PC-9 (cell line): ENCODE results near the gene KIAA1328. TPM values are rescaled to one million over a fixed set of nuclear protein-coding genes. Genes with fewer than 3 reads are reported as not detected.

ENCODE experiments used
- BruUV-seq: library from RNA; stranded (reverse); fragments of 400-500 nt; replicated peaks from 2 replicates; lab custom pipeline; 2021; lab: Mats Ljungman, UMichigan
- CTCF ChIA-PET: fragments of 300-600 bp; sonication (Branson Sonifier 250); formaldehyde crosslinking; loops from one replicate; lab custom pipeline; 2022; ENCODE audit warnings: antibody characterized with exemption; lab: Charles Lee
- POLR2A ChIA-PET: fragments of 300-600 bp; sonication (Branson Sonifier 250); formaldehyde crosslinking; loops from one replicate; lab custom pipeline; 2022; ENCODE audit warnings: antibody characterized with exemption; ENCODE audit not compliant: unreplicated experiment; lab: Charles Lee
- DNase-seq, 2 experiments: peaks; one replicate each; pipeline versions ENCODE4 v3.0.0 to v3.0.0-alpha.2; 2015 to 2022; ENCODE audit warnings: mixed read lengths in 1 of 2
- H2AFZ ChIP-seq: fragments of 200-600 bp; sonication (generic); 2 replicates; pipeline ENCODE4 v1.8.1; 2017; ENCODE audit warnings: antibody characterized with exemption
- H3F3A ChIP-seq: fragments of 200-600 bp; sonication (generic); 2 replicates; pipeline ENCODE4 v1.8.1; 2017; ENCODE audit warnings: antibody characterized with exemption, mild to moderate bottlenecking, low read depth; ENCODE audit not compliant: insufficient read depth
- H3K27ac ChIP-seq: fragments of 200-600 bp; sonication (generic); 2 replicates; pipeline ENCODE4 v1.6.1; 2016; ENCODE audit warnings: mixed run types
- H3K27me3 ChIP-seq: fragments of 200-600 bp; sonication (generic); 2 replicates; pipeline ENCODE4 v1.6.1; 2016; ENCODE audit warnings: low read depth, mixed run types; ENCODE audit not compliant: insufficient read depth
- H3K36me3 ChIP-seq: fragments of 200-600 bp; sonication (generic); 2 replicates; pipeline ENCODE4 v1.6.1; 2016; ENCODE audit warnings: low read depth, mixed run types
- H3K4me1 ChIP-seq: fragments of 200-600 bp; sonication (generic); replicated peaks from 2 replicates; pipeline ENCODE4 v1.6.1; 2016; ENCODE audit warnings: mixed run types; ENCODE audit not compliant: insufficient read depth
- H3K4me2 ChIP-seq: fragments of 200-600 bp; sonication (generic); 2 replicates; pipeline ENCODE4 v1.6.1; 2017; ENCODE audit warnings: mixed run types
- H3K4me3 ChIP-seq: fragments of 200-600 bp; sonication (generic); 2 replicates; pipeline ENCODE4 v1.6.1; 2016; ENCODE audit warnings: mixed run types
- H3K79me2 ChIP-seq: fragments of 200-600 bp; sonication (generic); 2 replicates; pipeline ENCODE4 v1.6.1; 2017; ENCODE audit warnings: low read depth, mixed run types
- H3K9me2 ChIP-seq: fragments of 200-600 bp; sonication (generic); 2 replicates; pipeline ENCODE4 v1.8.1; 2017; ENCODE audit warnings: mild to moderate bottlenecking; ENCODE audit not compliant: insufficient read depth
- H3K9me3 ChIP-seq: fragments of 200-600 bp; sonication (generic); 2 replicates; pipeline ENCODE4 v1.8.1; 2016; ENCODE audit warnings: low read depth; ENCODE audit not compliant: insufficient read depth
- H4K20me1 ChIP-seq: fragments of 200-600 bp; sonication (generic); 2 replicates; pipeline ENCODE4 v1.8.1; 2017; ENCODE audit not compliant: insufficient read depth
- EZH2 ChIP-seq: fragments of 200-600 bp; sonication (generic); IDR thresholded peaks from 2 replicates; pipeline ENCODE4 v1.8.0; 2017; ENCODE audit warnings: antibody characterized with exemption, low read depth
- intact Hi-C: fragments of 100-400 bp; cut with micrococcal nuclease; formaldehyde crosslinking; loops from one replicate; pipeline ENCODE4 v1.10.0; 2022; ENCODE audit not compliant: unreplicated experiment
- total RNA-seq: library from RNA; stranded (reverse); gene quantifications from 2 replicates; pipeline ENCODE4 v1.2.3, GENCODE V29; 2021
- TF ChIP-seq, protein P1 (sequence below): fragments of 200-600 bp; sonication (generic); conservative IDR thresholded peaks from 2 replicates; pipeline ENCODE4 v1.6.1; 2017; ENCODE audit warnings: mixed run types, antibody characterized with exemption, mild to moderate bottlenecking, moderate library complexity

KIAA1328 gene
- total RNA-seq, 1 experiment from 2014 or later: 6.5 TPM

DNA sequence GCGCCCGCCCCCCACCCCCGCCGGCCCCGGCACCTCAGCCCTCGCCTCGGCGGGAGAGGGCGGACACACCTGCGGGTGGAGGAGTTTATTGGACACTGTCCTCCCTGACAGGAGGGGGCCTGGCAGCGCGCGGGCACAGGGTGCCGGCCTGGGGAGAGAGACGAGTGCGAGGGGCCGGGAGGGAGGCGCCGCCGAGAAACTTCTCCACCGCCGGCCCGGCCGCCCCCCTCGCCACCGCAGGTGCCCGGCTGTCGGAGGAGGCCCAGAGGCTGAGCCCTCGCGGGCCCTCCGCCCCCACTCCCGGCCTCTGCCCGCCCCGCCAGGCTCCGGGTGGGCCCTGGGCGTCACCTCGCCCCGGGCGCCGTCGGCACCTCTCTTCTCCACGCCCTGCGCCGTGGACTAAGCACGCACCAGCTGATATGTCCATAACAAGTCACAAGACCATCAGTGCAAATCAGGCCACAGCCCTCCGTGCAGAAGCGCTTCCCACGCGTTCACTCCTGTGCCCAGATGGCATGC is 425.4 kb downstream of the KIAA1328 start:
- no peaks in the 10 kb centered on the region for H4K20me1 ChIP-seq
- BruUV-seq: no TSS peak
- peak overlapping the region; percentile 40; the same call in 1 of the 2 replicates for H3K4me3 ChIP-seq
- peak overlapping the region; percentile 58 for H3K4me2 ChIP-seq
- no peaks in the 10 kb centered on the region for H3F3A ChIP-seq
- no peaks in the 10 kb centered on the region for H3K36me3 ChIP-seq
- intact Hi-C loops: no loop called here
- no peaks in the 10 kb centered on the region for H3K9me3 ChIP-seq
- no peaks in the 10 kb centered on the region for H3K79me2 ChIP-seq
- H3K9me2 ChIP-seq: no peaks in the 10 kb centered on the region
- TF ChIP-seq, protein P1, sequence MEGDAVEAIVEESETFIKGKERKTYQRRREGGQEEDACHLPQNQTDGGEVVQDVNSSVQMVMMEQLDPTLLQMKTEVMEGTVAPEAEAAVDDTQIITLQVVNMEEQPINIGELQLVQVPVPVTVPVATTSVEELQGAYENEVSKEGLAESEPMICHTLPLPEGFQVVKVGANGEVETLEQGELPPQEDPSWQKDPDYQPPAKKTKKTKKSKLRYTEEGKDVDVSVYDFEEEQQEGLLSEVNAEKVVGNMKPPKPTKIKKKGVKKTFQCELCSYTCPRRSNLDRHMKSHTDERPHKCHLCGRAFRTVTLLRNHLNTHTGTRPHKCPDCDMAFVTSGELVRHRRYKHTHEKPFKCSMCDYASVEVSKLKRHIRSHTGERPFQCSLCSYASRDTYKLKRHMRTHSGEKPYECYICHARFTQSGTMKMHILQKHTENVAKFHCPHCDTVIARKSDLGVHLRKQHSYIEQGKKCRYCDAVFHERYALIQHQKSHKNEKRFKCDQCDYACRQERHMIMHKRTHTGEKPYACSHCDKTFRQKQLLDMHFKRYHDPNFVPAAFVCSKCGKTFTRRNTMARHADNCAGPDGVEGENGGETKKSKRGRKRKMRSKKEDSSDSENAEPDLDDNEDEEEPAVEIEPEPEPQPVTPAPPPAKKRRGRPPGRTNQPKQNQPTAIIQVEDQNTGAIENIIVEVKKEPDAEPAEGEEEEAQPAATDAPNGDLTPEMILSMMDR: no peak
- TF ChIP-seq EZH2: 0 out of 2 replicates have a peak, but pooled peaks have one; percentile 64
- peaks cover 20% of the 10 kb centered on the region for H3K27me3 ChIP-seq
- DNase-seq: no peak
- CTCF ChIA-PET: no interaction called here
- POLR2A ChIA-PET: no interaction called here
- no peaks in the 10 kb centered on the region for H3K4me1 ChIP-seq
- no peak overlapping the region for H3K27ac ChIP-seq
- no peak overlapping the region for H2AFZ ChIP-seq

DNA sequence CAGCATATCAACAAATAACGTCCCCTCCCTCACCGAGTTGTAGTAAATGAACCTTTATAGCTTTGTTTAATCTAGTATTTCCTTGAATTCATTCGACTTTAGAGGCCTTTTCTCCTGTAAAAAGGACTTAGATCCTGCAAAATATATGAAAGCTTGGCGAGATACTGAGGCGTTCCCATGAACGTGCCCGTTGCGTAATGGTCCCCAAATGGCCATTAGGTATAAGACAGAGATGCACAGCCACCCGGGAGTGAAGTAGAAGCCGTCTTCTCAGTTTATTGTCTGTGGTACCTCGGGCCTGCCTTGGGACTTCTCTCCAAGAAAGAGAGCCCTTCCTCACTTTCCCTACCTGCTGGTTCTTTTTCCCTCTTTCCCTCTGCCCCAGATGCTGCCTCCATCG is 426.0 kb downstream of the KIAA1328 start:
- peaks cover 24% of the 10 kb centered on the region for H3K27me3 ChIP-seq

DNA sequence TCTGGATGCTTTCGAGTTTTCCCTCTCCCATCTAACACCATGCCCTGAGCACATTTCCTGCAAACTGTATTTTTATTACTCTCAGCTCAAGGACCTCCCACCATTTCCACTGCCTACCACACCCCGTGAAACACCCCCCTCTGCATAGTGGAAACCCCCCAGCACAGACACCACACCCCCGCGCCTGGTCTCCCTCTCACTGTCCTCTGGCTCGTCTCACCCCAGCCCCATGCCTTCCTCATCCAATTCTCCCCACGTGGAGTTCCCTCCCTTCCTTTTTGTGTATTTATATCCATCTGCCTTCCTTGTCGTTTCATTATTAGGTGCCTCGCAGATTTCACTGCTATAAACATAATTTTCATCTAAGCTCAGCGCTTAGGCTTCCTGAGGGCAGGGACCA is 429.2 kb downstream of the KIAA1328 start:
- POLR2A ChIA-PET: interaction anchor here (0.6 kb wide), 1 partner anchor 21 kb away, joined by 3 read pairs; no protein-coding TSS in a partner anchor
- intact Hi-C loops: no loop called here
- Histone ChIP-seq H2AFZ (no peak overlapping the region), H3K9me3 (no peaks in the 10 kb centered on the region), H3K4me1 (no peaks in the 10 kb centered on the region), H3F3A (no peaks in the 10 kb centered on the region), H3K27ac (no peak overlapping the region), H3K36me3 (no peaks in the 10 kb centered on the region), H3K79me2 (no peaks in the 10 kb centered on the region), H4K20me1 (no peaks in the 10 kb centered on the region), H3K27me3 (peaks cover 35% of the 10 kb centered on the region), H3K9me2 (no peaks in the 10 kb centered on the region), H3K4me3 (no peak overlapping the region), H3K4me2 (no peak overlapping the region)
- TF ChIP-seq EZH2: no peak
- TF ChIP-seq, protein P1: no peak
- BruUV-seq: no TSS peak
- DNase-seq: no peak
- CTCF ChIA-PET: no interaction called here

More for the DNA sequence above, 426.0 kb downstream of the KIAA1328 start:
- no peaks in the 10 kb centered on the region for H3K36me3 ChIP-seq
- no peaks in the 10 kb centered on the region for H3K9me2 ChIP-seq
- no peak for TF ChIP-seq EZH2
- no peaks in the 10 kb centered on the region for H3K4me1 ChIP-seq
- no peaks in the 10 kb centered on the region for H4K20me1 ChIP-seq
- peak overlapping the region; percentile 58 for H3K4me2 ChIP-seq
- BruUV-seq: no TSS peak
- H3K9me3 ChIP-seq: no peaks in the 10 kb centered on the region
- no peaks in the 10 kb centered on the region for H3F3A ChIP-seq
- intact Hi-C loops: no loop called here
- no peak overlapping the region for H3K27ac ChIP-seq
- DNase-seq: no peak
- ChIA-PET POLR2A (no interaction called here), CTCF (no interaction called here)
- no peak overlapping the region for H3K4me3 ChIP-seq
- no peaks in the 10 kb centered on the region for H3K79me2 ChIP-seq
- no peak overlapping the region for H2AFZ ChIP-seq

DNA sequence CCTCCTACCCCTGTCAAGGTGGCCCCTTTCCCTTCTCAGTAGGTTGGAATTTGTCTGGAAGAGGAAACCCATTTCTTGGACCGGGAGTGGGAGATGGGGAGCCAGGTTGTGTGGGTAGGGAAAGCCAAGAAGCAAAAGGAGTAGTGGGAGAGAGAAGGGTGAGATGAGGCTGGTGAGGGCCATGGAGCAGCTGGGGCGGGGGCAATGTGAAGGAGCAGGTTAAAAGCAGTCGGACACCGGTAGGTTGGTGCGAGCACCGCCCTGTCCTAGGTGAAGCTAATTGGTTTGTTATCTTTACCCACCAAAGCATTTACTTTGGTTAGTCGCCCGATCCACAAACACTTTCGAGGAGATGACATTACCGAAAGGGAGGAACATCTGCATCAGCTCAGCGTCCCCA is 429.9 kb downstream of the KIAA1328 start:
- no TSS peak for BruUV-seq
- intact Hi-C loops: no loop called here
- Histone ChIP-seq H3K4me3 (no peak overlapping the region), H3K9me2 (no peaks in the 10 kb centered on the region), H3K79me2 (no peaks in the 10 kb centered on the region), H4K20me1 (no peaks in the 10 kb centered on the region), H3F3A (no peaks in the 10 kb centered on the region), H3K9me3 (no peaks in the 10 kb centered on the region), H3K4me1 (no peaks in the 10 kb centered on the region), H2AFZ (no peak overlapping the region), H3K27ac (no peak overlapping the region), H3K27me3 (peaks cover 35% of the 10 kb centered on the region), H3K4me2 (no peak overlapping the region), H3K36me3 (no peaks in the 10 kb centered on the region)
- ChIA-PET CTCF (no interaction called here), POLR2A (no interaction called here)
- no peak for DNase-seq
- TF ChIP-seq, protein P1: no peak
- no peak for TF ChIP-seq EZH2
